Midbrain (tissue), 1 donor: ENCODE results near the gene NRXN2.
A peak's percentile ranks its signal among the peaks of the same experiment; 100 is the strongest.

Experiments used
- DNase-seq: peaks from one replicate; lab custom pipeline; 2025; lab: John Stamatoyannopoulos, UW

NRXN2 gene

GRCh38 chr11:64649291-64649697 lies 73.7 kb downstream of the NRXN2 start:
- no peak for DNase-seq

DNA sequence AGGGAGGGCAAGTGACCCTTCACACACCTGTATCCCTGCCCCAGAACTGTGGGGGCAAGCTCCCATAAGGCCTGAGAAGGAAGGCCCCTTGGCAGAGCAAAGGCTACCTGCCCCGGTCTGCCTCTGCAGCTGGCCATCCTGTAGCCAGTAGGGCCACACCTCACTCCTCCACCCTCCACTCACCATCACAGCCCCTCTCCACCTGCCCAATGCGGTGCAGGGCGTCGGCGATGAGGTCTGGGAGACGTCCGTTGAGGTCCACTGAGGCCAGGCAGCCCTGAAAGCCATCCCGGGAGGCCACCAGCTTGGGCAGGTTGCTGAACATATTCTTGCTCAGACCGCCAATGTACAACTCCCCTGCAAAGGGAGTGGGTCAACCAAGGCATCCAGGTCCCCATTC lies 74.4 kb downstream of the NRXN2 start:
- DNase-seq = no peak

- no peak for DNase-seq
Observed at GRCh38 chr11:64647019-64647779, 75.8 kb downstream of the NRXN2 start.

DNA sequence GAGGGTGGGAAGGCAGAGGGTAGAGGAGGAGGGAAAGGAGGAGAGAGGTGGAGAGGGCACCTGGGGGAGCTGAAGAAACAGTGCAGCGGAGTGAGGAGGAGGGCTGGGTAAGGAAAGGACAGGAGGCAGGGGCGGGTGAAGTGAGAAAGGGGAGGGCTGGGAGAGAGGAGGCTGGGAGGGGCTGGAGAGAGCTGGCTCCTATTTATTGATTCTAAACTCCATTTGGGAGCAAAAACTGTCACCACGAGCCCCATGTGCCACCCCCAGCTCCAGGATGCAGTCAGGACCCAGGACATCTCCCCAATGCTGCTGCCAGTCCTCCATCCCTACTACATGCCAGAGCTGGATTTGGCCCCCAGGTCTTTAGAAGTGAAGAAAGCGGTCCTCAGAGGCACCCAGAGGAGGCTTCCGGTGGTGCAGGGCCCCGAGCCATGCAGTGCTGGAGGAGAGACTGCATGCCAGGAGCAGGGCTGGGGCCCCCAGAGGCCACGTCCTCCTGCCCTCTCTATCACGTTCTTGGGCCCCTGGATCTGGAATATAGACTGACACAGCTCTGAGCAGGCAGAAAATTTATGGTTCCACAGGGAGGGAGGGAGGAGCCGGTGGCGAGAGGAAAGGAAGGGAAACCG lies 78.2 kb downstream of the NRXN2 start:
- DNase-seq = no peak

DNA sequence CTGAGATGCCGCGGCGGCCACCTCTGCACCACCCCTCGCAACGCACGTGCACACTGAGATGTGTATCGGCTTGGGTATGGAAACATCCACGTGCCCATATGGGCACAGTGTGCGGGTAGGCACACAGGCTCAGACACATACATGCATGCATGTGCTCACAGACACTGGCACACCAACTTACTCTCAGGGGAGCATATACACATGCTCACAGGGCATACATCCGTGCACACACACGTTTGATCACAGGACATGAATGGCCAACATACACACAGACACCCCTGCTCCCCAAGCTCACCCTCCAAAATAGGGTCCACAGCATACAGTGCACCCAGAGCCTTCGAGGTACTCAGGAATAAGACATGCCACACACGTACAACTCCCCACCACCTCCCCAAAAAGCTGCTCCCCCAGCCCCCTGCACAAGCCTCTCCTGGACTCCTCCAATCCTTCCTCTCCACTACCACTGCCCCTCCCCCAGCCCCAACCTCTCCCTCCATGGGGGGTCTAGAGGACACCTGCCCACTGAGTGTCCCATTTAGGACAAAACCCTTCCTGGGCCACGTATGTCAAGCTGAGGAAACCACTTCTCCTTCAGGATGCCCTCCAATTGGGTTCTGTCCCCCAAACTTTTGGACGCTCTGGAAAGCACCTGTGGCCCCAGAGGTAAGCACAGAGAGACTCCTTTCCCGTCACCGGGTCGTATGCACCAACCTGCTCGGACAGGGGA lies 78.9 kb downstream of the NRXN2 start:
- no peak for DNase-seq

DNA sequence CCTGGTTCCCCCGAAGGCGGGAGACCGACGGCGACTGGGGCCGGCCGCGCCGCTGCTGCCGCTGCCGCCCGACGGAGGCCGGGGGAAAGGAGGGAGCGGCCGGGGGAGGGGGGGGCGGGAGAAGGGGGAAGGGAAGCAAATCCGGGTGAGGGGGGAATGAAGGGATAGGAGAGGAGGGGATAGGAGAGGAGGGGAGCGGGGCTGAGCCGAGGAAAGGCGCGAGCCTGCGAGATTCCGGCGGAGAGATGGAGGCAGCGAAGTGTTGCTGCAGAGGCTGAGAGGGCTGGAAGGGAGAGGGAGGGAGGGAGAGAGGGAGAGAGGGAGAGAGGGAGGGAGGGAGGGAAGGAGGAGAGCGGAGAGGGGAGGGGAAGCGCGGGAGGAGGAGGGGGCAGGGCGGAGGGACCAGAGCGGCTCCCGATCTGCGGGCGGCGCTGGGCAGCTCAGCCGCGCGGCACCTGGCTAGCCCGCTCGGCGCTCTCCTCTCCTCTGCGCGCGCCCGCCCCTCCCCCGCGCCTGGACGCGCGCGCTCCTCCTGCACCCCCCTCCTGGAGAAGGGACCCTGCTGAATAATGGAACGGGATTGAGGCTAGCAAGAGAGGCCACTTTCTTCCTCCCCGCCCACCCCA lies 79.6 kb downstream of the NRXN2 start:
- DNase-seq = peak; percentile 45

DNA sequence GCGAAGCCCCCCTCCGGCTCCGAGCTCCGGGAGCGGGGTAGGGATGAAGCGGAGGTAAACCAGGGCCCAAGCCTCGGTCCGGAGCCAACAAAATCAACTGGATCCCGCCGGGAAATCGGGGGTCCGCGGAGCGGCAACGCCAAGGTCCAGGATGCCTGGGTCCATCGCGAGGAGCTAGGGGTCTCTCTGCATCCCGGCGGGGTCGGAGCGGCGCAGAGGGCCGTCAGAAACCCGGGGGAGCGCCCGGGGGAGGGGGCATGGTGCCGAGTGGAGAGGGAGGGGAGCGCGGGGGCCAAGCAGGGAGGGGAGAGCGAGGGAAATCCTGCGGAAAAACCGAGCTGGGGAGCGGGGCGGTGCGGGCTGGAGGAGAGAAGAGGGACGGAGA lies 80.1 kb downstream of the NRXN2 start:
- no peak for DNase-seq

- DNase-seq = no peak
Observed at GRCh38 chr11:64642418-64642735, 80.6 kb downstream of the NRXN2 start.

DNA sequence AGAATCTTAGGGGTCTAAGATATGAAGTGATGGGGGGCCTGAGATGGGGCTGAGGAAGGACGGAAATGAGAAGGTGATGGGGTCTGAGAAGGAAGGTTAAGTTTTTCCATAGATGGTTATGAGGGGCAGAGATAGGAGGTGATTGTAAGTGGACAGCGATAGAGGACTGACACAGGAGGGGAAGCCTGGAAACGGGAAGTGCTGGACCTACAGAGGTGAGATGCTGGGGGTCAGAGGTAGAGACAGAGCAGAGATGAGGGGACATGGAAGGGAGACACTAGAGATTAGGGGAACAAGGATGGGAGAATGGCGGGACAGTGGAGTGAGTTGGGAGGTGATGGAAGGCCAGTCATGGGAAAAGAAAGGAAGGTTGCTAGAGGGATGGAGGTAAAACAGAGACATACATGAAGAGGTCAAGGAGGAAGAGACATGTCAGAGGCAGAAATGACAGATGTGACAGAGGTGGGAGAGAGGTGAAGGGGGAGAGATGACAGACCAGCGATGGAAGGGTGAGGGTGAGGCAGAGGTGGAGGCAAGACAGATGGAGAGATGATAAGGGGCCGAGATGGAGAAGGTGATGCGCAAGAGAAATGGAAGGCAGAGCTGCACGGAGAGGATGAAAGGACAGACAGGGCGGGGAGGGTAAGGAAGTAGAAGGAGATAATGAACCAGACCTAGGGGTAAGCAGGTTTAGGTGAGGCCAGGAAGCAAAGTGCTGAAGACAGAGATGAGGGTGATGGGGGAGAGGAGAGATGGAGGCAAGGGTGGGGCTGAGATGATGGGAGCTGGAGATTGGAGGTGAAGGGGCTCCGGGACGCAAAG lies 81.2 kb downstream of the NRXN2 start:
- no peak for DNase-seq

GRCh38 chr11:64639885-64640284 lies 83.1 kb downstream of the NRXN2 start:
- no peak for DNase-seq

GRCh38 chr11:64638829-64639228 lies 84.2 kb downstream of the NRXN2 start:
- no peak for DNase-seq

DNA sequence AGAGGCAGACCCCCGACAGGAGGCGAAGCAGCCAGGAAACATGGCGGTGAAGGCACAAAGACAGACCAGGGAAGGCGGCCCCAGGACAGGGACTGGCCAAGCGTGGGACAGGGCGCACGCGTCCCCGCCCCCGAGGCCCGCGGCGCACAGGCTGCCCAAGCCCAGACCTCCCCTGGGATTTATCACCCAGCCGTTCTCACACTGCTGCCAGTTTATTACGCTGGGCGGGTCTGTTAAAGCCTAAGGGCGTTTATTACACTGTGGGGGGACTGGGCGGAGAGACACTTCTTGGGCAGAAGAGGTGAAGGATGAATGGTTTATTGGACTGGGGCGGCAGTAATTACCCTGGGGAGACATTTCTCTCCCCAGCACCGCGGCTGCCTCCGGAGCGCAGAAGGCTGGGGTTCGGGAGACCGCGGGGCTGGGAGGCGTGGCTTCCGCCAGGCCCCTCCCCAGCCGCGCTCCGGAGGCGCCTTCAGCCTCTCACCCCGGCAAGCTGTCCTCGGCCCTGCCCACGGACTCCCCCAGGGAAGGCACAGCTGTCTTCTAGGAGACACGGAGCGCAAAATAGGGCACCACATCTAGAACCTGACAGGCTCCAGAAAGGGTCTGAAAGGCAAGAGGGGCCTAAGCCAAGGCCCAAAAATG lies 84.9 kb downstream of the NRXN2 start:
- no peak for DNase-seq

GRCh38 chr11:64637334-64638017 lies 85.5 kb downstream of the NRXN2 start:
- peak; percentile 18 for DNase-seq

- DNase-seq = no peak
Observed at GRCh38 chr11:64633555-64634159, 89.3 kb downstream of the NRXN2 start.

DNA sequence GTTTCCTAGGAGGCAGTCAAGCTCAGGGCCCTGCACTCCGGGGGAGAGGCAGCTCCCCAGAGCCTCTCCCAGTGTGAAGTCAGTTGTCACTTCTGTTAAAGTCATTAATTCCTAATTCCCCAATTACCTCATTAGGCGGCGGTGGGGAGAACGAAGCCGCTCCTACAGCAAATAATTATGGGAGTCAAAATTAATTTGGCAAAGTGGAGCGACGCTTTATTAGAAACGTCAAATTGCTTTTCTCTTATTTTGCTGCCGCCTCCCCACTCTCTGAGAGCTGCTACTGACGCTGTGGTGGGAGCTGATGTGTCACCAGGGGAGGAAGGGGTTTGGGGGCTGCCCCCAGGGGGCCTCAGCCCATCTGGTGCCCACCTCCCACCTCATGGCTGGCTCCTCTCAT lies 90.3 kb downstream of the NRXN2 start:
- no peak for DNase-seq

DNA sequence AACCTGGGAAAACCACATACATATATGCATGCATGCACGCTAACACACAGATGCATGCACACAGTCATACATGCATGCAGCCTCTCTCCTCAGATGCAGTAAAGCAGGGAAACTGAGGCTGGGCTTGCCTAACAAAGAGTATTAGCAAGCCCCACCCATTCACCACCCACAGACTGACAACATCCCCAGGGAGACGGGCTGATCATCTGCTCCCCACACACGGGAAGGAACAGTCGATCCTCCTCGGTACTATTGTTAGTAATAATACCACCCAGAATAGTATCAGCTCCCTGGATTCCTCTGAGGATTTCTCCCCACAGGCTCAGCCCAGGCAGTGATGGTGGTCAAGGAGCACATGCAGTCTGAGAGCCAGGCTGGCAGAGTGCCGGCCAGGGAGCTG lies 90.8 kb downstream of the NRXN2 start:
- no peak for DNase-seq

- DNase-seq = no peak
Observed at GRCh38 chr11:64631675-64632074, 91.3 kb downstream of the NRXN2 start.

- DNase-seq = no peak
Observed at GRCh38 chr11:64629796-64630562, 93.0 kb downstream of the NRXN2 start.

- DNase-seq = no peak
Observed at GRCh38 chr11:64629103-64629502, 93.9 kb downstream of the NRXN2 start.

- DNase-seq = no peak
Observed at GRCh38 chr11:64628596-64628995, 94.4 kb downstream of the NRXN2 start.
